Lower leg skin (tissue), 4 donors: ENCODE results near the gene NOD2. TPM values are rescaled to one million over a fixed set of nuclear protein-coding genes. Genes with fewer than 3 reads are reported as not detected.

Experiments used
- DNase-seq, 2 donors: peaks; one replicate each; pipeline ENCODE4 v3.0.0-alpha.2; 2019; ENCODE audit warnings: low spot score in 2 of 2
- H3K4me3 ChIP-seq: fragments of 200-600 bp; sonication (generic); 2 replicates; pipeline ENCODE4 v1.5.1; 2017; ENCODE audit warnings: mild to moderate bottlenecking, low read depth; ENCODE audit not compliant: poor library complexity, severe bottlenecking
- CTCF ChIP-seq, 3 donors: fragments of 450-650 bp; IDR thresholded peaks; one replicate each; pipeline ENCODE4 v1.5.1; 2016; ENCODE audit warnings: antibody characterized with exemption in 3 of 3, mild to moderate bottlenecking in 3 of 3, moderate library complexity in 2 of 3
- POLR2A ChIP-seq, 2 donors: fragments of 450-650 bp; IDR thresholded peaks; one replicate each; pipeline ENCODE4 v1.6.1; 2016 to 2017; ENCODE audit warnings: antibody characterized with exemption in 2 of 2, mild to moderate bottlenecking in 1 of 2, moderate library complexity in 1 of 2
- WGBS, 2 donors: methylation state at CpG; one replicate each; pipeline ENCODE4 v1.1.5; 2018; 5-methylcytosine and 5-hydroxymethylcytosine counted together
- intact Hi-C: fragments of 100-400 bp; cut with DNase I; formaldehyde crosslinking; loops from one replicate; pipeline ENCODE4 v1.15.0; 2023; ENCODE audit warnings: low total_unique reads
- total RNA-seq, 4 donors: library from RNA; depleted of rRNA; stranded (reverse); fragments of >200 nt; gene quantifications; one replicate each; pipeline ENCODE4 v1.1.0, GENCODE V29; 2016

NOD2 gene
- total RNA-seq, 4 donors from 2014 or later: 31.0 to 44.4 (median 35.4) TPM

- intact Hi-C loops: no loop called here
- no peak overlapping the region for H3K4me3 ChIP-seq
- TF ChIP-seq POLR2A (IDR thresholded peaks at IDR 0.05) (no peak), CTCF (IDR thresholded peaks at IDR 0.05) (no peak)
- WGBS, 2 donors: 58 to 80% methylated on average over 16 of the region's 16 CpGs
- no peak for DNase-seq
These were observed 24.8 kb downstream of the NOD2 start for GRCh38 chr16:50718061-50718760.

- 54 to 65% methylated on average over 9 of the region's 9 CpGs for WGBS, 2 donors
- no peak for DNase-seq
- TF ChIP-seq POLR2A (IDR thresholded peaks at IDR 0.05): no peak
- no peak for TF ChIP-seq CTCF (IDR thresholded peaks at IDR 0.05)
- intact Hi-C loops: no loop called here
- no peak overlapping the region for H3K4me3 ChIP-seq
These were observed 25.5 kb downstream of the NOD2 start for GRCh38 chr16:50718761-50719400.

- H3K4me3 ChIP-seq: no peak overlapping the region
- intact Hi-C loops: no loop called here
- TF ChIP-seq POLR2A (IDR thresholded peaks at IDR 0.05) (no peak), CTCF (IDR thresholded peaks at IDR 0.05) (no peak)
- 57 to 58% methylated on average over 20 of the region's 20 CpGs for WGBS, 2 donors
- DNase-seq: no peak
These were observed 26.3 kb downstream of the NOD2 start for GRCh38 chr16:50719401-50720337.

GRCh38 chr16:50721549-50722404, 28.4 kb downstream of the NOD2 start:
- no peak overlapping the region for H3K4me3 ChIP-seq
- intact Hi-C loops: no loop called here
- DNase-seq: peak in 1 of 2 donors; percentile 56
- WGBS, 2 donors: 90 to 97% methylated on average over 6 of the region's 6 CpGs
- TF ChIP-seq POLR2A (IDR thresholded peaks at IDR 0.05) (no peak), CTCF (IDR thresholded peaks at IDR 0.05) (no peak)

- WGBS, 2 donors: 100% methylated on average over 1 of the region's 1 CpG; no CpG with 5 or more reads in 1 of the 2 donors
- H3K4me3 ChIP-seq: no peak overlapping the region
- TF ChIP-seq CTCF (IDR thresholded peaks at IDR 0.05) (no peak), POLR2A (IDR thresholded peaks at IDR 0.05) (no peak)
- peak in 1 of 2 donors; percentile 67 for DNase-seq
- intact Hi-C loops: no loop called here
These were observed 29.0 kb downstream of the NOD2 start for GRCh38 chr16:50722405-50722737.
